NT2/D1 (cell line): Measurements from ENCODE around the gene ULBP1.

Source experiments
- SUZ12 ChIP-seq: IDR thresholded peaks from 2 replicates; pipeline ENCODE4 v1.6.1; 2011; ENCODE audit not compliant: insufficient read length, insufficient read depth; ENCODE audit errors: extremely low read depth
- ZNF274 ChIP-seq: IDR thresholded peaks from 2 replicates; pipeline ENCODE4 v1.6.1; 2011; ENCODE audit warnings: mild to moderate bottlenecking, low read depth, low read length

DNA sequence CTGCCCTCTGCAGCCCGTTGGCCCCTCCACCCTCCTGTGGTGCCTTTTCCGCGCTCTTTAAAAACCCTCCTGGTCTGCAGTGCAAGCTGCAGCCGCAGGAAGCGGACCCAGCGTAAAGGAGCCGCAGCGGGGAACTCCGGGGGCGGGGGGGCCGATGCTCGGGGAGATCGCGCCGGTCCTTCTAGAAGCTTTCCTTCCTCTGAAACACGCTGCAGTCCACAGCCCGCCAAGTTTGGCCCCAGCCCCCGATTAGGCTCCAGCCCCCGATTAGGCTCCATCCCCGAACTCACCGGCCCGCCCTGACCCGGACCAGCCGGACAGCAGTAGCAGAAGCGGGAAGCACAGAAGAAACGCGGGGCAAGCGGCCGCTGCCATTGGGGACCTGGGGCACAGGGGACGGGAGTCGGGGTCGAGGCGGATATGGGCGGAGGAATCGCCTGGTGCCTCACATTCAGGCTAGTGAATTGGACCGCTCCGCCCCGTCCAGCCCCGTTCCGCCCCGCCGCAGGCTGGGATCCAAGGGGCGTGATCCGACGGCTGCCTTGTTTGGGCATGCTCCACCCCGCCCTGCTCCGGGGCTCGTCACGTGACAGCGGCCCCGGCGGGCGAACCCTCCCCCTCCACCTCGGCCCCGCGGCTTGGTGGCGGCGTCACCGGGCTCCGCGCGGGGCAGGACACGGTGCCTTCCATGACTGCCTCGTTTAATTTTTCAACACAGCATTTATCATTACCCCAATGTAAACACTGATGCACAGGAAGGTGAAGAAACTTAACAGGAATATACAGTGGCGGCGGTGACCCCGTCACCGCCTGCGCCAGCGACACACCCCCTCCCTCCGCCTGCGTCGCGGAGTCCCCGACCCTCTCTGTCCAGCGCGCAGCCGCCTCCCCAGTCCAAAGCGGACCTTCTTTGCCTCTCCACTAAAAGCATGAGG, 41.3 kb downstream of the ULBP1 start:
- TF ChIP-seq ZNF274 (no peak), SUZ12 (no peak)
